Activated T-cell treated with anti-CD3 and anti-CD28 coated beads, Interleukin-2, amount 50 U/mL, for 1 hour (primary cell): Measurements from ENCODE around the gene AMN.

ENCODE experiments used
- DNase-seq: peaks from one replicate; pipeline ENCODE4 v3.0.0-alpha.2; 2020

Gene AMN

DNA sequence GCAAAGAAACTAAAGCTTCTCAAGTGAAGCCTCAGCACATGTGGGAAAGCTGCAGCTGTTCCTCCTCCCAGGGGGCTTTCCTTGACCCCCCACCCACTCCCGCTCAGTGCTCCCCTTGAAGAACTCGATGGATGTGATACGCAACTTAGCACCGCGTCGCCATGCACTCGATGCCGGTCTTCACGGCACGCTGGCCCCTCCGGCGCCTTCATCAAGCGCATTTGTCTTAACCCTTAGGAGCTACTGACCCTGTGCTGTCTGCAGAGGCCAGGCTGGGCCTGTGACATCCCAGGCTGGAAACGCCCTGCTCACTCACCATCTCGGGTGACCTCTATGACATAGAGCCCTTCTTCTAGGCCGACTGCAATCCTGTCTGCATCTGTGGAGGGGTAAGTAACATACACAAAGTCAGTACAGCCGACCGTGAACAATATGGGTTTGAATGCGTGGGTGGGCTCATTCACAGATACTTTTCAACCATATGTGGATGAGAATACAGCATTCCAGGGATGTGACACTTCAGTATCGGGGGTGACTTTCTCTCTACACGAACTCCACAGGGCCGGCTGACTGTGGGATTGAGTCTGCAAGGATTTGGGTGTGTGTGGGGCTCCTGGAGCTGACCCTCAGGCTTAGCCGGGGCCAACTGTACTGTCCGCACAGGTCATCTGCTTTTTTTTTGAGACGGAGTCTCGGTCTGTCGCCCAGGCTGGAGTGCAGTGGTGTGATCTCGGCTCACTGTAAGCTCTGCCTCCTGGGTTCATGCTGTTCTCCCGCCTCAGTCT, 23.1 kb downstream of the AMN start:
- no peak for DNase-seq

- DNase-seq = no peak
These were observed 25.0 kb downstream of the AMN start for GRCh38 chr14:102947321-102948103.

GRCh38 chr14:102948698-102949061, 26.2 kb downstream of the AMN start:
- DNase-seq = no peak

DNA sequence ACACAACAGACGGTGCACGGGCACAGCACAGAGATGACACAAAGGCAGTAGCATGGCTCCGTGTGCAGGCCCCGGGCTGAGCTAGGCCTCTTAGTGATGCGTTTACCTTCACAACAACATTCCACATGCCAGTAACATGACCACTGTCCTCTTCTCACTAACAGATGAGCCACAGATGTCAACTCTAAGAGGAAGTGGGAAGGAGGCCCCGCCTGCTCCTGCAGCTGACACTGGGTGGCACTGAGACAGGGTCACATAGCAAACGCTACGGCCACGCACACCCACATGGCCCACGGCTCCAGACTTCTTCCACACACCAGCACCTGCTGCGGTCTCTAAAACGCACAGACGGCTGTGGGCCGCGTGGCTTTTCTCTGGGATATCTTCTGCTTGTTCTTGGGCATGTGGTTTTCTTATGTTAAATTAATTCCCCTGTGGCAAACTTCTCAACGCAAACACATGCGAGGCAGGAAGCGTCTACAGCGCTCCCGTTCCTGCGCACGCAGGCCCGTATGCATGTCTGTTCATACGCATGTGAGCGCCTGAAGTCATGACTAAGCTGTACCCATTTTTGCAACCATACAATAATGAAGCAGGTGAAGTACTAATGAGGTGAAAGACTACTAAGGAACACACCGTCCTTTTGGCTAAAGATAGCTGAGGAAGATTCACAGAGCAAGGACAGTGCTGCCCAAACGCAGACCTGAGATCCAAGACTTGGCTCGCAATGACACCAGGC, 26.8 kb downstream of the AMN start:
- peak; percentile 41 for DNase-seq

GRCh38 chr14:102949801-102950451, 27.5 kb downstream of the AMN start:
- no peak for DNase-seq

- DNase-seq = no peak
These were observed 28.6 kb downstream of the AMN start for GRCh38 chr14:102951034-102951433.

DNA sequence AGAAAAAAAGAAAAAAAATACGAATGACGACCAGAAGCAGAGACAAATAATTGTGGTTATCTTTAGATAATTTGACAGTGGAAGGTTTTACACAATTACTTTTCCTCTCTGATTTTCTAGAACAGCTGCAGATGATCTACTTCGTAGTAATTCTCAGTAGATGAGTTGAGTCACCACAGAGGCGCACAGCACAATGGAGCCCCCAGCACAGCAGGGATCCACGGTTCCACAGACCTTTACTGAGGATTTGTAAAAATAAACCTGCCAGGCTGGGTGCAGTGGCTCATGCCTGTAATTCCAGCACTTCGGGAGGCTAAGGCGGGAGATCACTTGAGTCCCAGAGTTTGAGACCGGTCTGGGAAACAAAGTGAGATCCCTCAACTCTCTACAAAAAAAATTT, 29.3 kb downstream of the AMN start:
- no peak for DNase-seq

- DNase-seq = no peak
These were observed 29.8 kb downstream of the AMN start for GRCh38 chr14:102952276-102952675.

- DNase-seq = no peak
These were observed 30.6 kb downstream of the AMN start for GRCh38 chr14:102953100-102953499.

- no peak for DNase-seq
These were observed 31.8 kb downstream of the AMN start for GRCh38 chr14:102954081-102954789.

DNA sequence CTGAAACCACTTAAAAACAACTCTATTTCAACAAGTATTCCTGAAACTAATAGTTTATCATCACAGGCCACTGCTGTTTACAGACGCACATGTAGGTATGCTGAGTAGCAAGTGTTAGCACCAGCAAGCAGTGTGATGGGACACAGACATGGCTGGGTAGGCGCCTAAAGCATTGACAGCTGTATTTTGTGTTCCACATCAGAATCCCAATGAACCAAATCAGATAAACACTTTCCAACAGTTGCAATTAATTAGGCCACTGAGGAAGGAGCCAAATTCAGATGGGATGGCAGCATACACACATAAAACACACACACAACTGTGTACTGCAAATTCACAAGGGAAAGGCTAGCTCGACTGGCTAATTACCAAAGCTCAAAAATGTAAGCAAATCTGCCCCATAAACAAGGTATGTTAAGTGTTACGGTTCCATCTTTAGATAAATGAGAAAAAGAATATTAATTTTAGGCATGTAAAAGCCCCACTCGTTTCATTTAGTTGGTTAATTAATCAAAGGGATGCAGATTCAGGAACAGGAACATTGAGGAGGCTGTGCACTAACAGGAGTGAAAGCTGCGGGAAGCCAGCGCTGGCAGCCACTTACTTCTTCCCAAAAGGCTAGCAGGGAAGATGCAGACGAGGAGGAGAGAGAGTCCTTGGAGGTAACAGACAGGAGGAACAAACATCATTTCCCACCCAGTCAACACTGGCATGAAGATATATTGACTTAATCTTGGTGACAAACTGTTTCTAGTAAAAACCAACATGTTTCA, 33.4 kb downstream of the AMN start:
- DNase-seq = no peak

DNA sequence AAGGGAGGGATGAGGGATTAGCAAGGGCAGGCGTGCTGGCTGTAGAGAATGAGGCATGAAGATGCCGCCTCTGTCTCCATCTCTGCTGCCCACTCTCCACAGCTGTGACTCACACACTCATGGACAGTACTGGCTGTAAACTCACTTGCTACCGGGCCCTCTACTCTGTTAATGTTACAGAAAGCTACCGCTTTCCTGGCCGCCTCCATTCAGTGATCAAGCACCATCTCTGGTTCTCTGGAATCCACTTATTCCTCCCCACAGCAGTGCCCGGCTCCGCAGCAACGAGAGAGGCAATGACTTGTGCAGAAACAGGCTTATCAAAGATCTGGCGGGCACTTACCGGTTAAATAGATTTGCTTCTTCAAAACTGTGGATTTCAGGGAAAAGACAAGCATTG, 34.8 kb downstream of the AMN start:
- DNase-seq = no peak

- no peak for DNase-seq
These were observed 36.0 kb downstream of the AMN start for GRCh38 chr14:102958461-102958860.

DNA sequence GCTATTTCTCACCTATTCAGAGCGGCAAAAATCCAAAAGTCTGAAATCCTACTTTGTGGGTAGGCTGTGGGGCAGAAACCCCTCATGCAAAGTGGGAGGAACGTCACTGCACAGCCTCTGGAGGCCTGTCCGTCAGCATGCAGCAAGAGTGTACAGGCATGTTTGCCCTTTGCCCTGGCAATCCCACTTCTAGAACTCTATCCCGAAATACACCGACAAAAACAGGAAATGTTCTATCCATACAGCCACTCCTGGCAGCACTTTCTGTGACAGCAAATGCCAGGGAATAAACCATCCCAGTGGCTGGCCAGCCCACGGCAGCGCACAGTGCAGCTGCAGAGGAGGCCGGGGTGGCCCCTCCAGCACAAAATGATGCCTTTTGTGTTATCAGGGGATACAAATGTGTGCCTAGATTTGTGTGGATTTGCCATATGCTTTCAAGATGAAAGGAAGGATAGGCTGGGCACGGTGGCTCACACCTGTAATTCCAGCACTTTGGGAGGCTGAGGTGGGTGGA, 39.7 kb downstream of the AMN start:
- no peak for DNase-seq

DNA sequence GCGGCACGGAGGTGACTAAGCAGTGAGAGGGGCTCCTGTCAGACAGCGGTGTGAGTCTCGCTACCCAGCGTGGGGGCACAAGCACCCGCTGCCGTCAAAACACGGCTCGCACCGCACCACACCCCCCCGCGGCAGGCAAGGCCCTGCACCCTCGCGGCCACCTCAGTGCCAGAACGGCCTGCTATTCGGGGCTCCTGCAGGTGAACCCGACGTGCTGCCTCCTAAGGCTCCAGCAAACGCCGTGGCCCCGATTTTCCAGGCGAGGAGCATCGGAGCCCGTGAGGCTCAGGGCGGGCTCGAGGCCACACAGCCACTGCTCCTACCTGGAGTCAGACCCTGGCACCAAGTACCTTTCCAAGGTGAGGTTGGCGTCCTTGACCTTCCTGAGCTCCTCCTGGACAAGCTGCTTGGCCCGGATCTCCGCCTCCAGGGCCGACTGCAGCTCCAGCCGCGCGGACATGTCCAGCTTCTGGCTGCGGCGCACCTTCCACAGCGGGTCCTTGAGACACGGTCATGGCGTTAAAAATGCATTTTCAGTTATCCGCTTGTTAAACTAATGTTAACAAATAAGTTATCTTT, 41.8 kb downstream of the AMN start:
- DNase-seq = no peak

- DNase-seq = no peak
These were observed 42.8 kb downstream of the AMN start for GRCh38 chr14:102965282-102965681.

- no peak for DNase-seq
These were observed 43.6 kb downstream of the AMN start for GRCh38 chr14:102965971-102966655.

GRCh38 chr14:102966681-102967505, 44.4 kb downstream of the AMN start:
- no peak for DNase-seq

DNA sequence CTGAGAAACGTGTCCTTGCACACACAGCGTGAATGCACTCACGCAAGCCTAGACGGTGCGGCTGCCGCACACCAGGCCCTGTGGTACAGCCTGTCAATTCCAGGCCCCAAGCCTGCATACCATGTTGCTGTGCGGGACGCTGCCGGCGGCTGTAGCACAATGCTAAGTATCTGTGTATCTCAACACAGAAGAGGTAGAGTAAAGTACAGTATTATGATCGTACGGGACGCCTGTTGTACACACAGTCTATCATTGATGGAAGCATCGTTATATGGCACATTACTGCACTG, 45.0 kb downstream of the AMN start:
- DNase-seq = no peak

GRCh38 chr14:102968306-102968705, 45.8 kb downstream of the AMN start:
- no peak for DNase-seq
